ENCODE measurements around the gene COL6A3.

GRCh38 chr2:237282568-237283128, 131.3 kb downstream of the COL6A3 start:
- TF ChIP-seq CTCF (conservative IDR thresholded peaks at IDR 0.05 in 1 of 2, IDR thresholded peaks at IDR 0.05 in 1 of 2; ENCODE audit: low read depth in 1 of 2, low read length in 2 of 2) (no peak), EZH2 (IDR thresholded peaks at IDR 0.05; ENCODE audit: low read length, missing control alignments) (no peak)
